ENCODE data around the gene GAS2L2. TPM values are rescaled to one million over a fixed set of nuclear protein-coding genes. Genes with fewer than 3 reads are reported as not detected.
"Not testable (repeated sequence)": the region's sequence is repeated elsewhere in the genome, so short reads cannot be mapped to it uniquely, and the experiment has no call there.

The GAS2L2 gene
- total RNA-seq, 1 donor from 2014 or later, result not detected

GRCh38 chr17:35761601-35762000 lies 8.6 kb upstream of the GAS2L2 start:
- TF ChIP-seq POLR2A (IDR thresholded peaks at IDR 0.05) (no peak), CTCF (IDR thresholded peaks at IDR 0.05) (no peak), POLR2AphosphoS5 (IDR thresholded peaks at IDR 0.05; ENCODE audit: insufficient read depth in 1 of 2, low read depth in 1 of 2) (no peak)
- H3K4me1 ChIP-seq, result peaks cover 12% of the 10 kb centered on the region
- DNase-seq (ENCODE audit: extremely low spot score in 2 of 2), result no peak
- no peaks in the 10 kb centered on the region for H3K27me3 ChIP-seq
- H3K9me3 ChIP-seq, result no peaks in the 10 kb centered on the region
- H3K4me3 ChIP-seq, result no peak overlapping the region
- no peak overlapping the region for H3K27ac ChIP-seq
- no peaks in the 10 kb centered on the region for H3K36me3 ChIP-seq
- intact Hi-C loops (cut with DNase I), result no loop called here

GRCh38 chr17:35760587-35760986 lies 7.5 kb upstream of the GAS2L2 start, which contains the start of gene C17orf50:
C17orf50 (plus strand) TSS chr17:35760887; CDS start chr17:35760942, 55 bp downstream.
- intact Hi-C loops (cut with DNase I), result no loop called here
- Histone ChIP-seq H3K36me3 (no peaks in the 10 kb centered on the region), H3K27me3 (no peaks in the 10 kb centered on the region), H3K4me1 (peaks cover 12% of the 10 kb centered on the region), H3K9me3 (no peaks in the 10 kb centered on the region), H3K27ac (no peak within 1 kb of the TSS), H3K4me3 (no peak within 1 kb of the TSS)
- no peak for DNase-seq (ENCODE audit: extremely low spot score in 2 of 2)
- TF ChIP-seq POLR2A (IDR thresholded peaks at IDR 0.05), result no peak
- no peak for TF ChIP-seq POLR2AphosphoS5 (IDR thresholded peaks at IDR 0.05; ENCODE audit: insufficient read depth in 1 of 2, low read depth in 1 of 2)
- no peak for TF ChIP-seq CTCF (IDR thresholded peaks at IDR 0.05)

GRCh38 chr17:35757243-35757642 lies 4.2 kb upstream of the GAS2L2 start:
- no peak overlapping the region for H3K27ac ChIP-seq
- no peaks in the 10 kb centered on the region for H3K27me3 ChIP-seq
- no peak for DNase-seq (ENCODE audit: extremely low spot score in 2 of 2)
- no peak overlapping the region for H3K4me3 ChIP-seq
- TF ChIP-seq POLR2AphosphoS5 (IDR thresholded peaks at IDR 0.05; ENCODE audit: insufficient read depth in 1 of 2, low read depth in 1 of 2) (no peak), CTCF (IDR thresholded peaks at IDR 0.05) (no peak), POLR2A (IDR thresholded peaks at IDR 0.05) (no peak)
- H3K36me3 ChIP-seq, result no peaks in the 10 kb centered on the region
- intact Hi-C loops (cut with DNase I), result loop anchor here (5.0 kb wide), 1 partner anchor 975 kb away; no protein-coding TSS in a partner anchor
- H3K4me1 ChIP-seq, result no peaks in the 10 kb centered on the region
- H3K9me3 ChIP-seq, result no peaks in the 10 kb centered on the region

DNA sequence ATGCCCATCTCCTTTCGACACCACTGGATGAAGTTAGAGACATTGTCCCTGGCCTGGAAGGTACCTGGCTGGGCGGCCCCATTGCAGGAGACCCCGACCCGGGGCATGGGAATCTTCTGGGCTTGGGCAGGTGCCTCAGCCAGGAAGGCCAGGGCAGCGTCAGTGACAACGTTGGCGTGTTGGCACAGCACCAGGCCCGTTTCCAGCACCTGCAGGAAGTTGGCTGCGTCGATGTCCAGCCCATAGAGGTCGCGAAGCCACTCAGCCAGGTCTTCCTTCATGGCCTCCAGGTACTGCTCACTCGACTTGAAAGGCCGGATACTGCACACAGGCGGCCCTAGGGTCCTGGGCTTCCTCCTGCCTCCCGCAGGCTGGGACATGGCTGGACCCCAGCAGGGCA lies 568 bp downstream of the GAS2L2 start:
- intact Hi-C loops (cut with DNase I), result no loop called here
- no peaks in the 10 kb centered on the region for H3K36me3 ChIP-seq
- H3K27ac ChIP-seq, result no peak overlapping the region
- H3K27me3 ChIP-seq, result no peaks in the 10 kb centered on the region
- no peak for TF ChIP-seq CTCF (IDR thresholded peaks at IDR 0.05)
- TF ChIP-seq POLR2AphosphoS5 (IDR thresholded peaks at IDR 0.05; ENCODE audit: insufficient read depth in 1 of 2, low read depth in 1 of 2), result no peak
- TF ChIP-seq POLR2A (IDR thresholded peaks at IDR 0.05), result no peak
- H3K9me3 ChIP-seq, result no peaks in the 10 kb centered on the region
- no peak overlapping the region for H3K4me3 ChIP-seq
- peaks cover 9% of the 10 kb centered on the region for H3K4me1 ChIP-seq
- DNase-seq (ENCODE audit: extremely low spot score in 2 of 2), result no peak

- intact Hi-C loops (cut with DNase I); H3K36me3 ChIP-seq; H3K27me3 ChIP-seq; DNase-seq (ENCODE audit: extremely low spot score in 2 of 2); H3K4me3 ChIP-seq; H3K9me3 ChIP-seq; H3K4me1 ChIP-seq; H3K27ac ChIP-seq: not testable (repeated sequence)
Measured at GRCh38 chr17:35751541-35751940, 1.5 kb downstream of the GAS2L2 start.

Measured in vagina (tissue), 2 donors.